Stimulated activated CD4-positive, alpha-beta T cell treated with anti-CD3 and anti-CD28 coated beads, TNF-alpha, amount 100 ng/mL, for 24 hours (primary cell): ENCODE measurements around the gene PCDHB10.
"Not testable (repeated sequence)": the region's sequence is repeated elsewhere in the genome, so short reads cannot be mapped to it uniquely, and the experiment has no call there.

Experiments used
- DNase-seq, 3 experiments: peaks; one replicate each; pipeline ENCODE4 v3.0.0-alpha.2; 2020; ENCODE audit warnings: low read depth in 3 of 3

PCDHB10 gene

DNA sequence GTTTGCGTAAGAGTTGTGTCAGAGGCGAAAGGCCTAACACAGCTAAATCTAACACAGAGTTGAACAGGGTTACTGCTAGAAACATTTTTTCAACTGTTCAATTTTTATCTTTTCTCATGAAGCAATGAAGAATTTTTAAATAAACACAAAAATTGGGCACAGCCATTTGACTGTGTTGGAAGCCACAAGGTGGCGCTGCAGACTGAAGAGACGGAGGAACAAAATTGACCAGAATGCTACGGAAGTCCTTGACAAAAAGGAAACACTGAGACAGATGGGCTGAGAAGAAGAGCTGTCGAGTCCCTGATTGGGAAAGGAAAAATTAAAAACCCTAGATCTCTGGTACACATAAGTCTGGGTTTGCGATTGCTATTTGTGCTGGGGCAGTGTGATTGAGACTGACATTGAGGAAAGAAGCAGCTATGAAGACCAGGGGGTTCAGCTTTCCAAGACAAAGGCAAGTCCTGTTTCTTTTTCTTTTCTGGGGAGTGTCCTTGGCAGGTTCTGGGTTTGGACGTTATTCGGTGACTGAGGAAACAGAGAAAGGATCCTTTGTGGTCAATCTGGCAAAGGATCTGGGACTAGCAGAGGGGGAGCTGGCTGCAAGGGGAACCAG lies 5.1 kb upstream of the PCDHB10 start, which contains the start of gene PCDHB9:
Gene PCDHB9 (plus strand): TSS at position 265 of the 616 bp plus-strand sequence. CDS start 158 bp downstream, at position 423.
- peak in 1 of 3 experiments; percentile 14 for DNase-seq

DNA sequence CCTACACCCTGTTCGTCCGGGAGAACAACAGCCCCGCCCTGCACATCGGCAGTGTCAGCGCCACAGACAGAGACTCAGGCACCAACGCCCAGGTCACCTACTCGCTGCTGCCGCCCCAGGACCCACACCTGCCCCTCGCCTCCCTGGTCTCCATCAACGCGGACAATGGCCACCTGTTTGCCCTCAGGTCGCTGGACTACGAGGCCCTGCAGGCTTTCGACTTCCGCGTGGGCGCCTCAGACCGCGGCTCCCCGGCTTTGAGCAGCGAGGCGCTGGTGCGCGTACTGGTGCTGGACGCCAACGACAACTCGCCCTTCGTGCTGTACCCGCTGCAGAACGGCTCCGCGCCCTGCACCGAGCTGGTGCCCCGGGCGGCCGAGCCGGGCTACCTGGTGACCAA lies 3.5 kb upstream of the PCDHB10 start:
- not testable (repeated sequence) for DNase-seq

DNA sequence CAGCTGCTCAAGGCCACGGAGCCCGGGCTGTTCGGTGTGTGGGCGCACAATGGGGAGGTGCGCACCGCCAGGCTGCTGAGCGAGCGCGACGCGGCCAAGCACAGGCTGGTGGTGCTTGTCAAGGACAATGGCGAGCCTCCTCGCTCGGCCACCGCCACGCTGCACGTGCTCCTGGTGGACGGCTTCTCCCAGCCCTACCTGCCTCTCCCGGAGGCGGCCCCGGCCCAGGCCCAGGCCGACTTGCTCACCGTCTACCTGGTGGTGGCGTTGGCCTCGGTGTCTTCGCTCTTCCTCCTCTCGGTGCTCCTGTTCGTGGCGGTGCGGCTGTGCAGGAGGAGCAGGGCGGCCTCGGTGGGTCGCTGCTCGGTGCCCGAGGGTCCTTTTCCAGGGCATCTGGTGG lies 3.0 kb upstream of the PCDHB10 start:
- DNase-seq: not testable (repeated sequence)

DNA sequence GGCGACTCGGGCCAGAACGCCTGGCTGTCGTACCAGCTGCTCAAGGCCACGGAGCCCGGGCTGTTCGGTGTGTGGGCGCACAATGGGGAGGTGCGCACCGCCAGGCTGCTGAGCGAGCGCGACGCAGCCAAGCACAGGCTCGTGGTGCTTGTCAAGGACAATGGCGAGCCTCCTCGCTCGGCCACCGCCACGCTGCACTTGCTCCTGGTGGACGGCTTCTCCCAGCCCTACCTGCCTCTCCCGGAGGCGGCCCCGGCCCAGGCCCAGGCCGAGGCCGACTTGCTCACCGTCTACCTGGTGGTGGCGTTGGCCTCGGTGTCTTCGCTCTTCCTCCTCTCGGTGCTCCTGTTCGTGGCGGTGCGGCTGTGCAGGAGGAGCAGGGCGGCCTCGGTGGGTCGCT lies 2.2 kb downstream of the PCDHB10 start:
- DNase-seq: not testable (repeated sequence)

DNA sequence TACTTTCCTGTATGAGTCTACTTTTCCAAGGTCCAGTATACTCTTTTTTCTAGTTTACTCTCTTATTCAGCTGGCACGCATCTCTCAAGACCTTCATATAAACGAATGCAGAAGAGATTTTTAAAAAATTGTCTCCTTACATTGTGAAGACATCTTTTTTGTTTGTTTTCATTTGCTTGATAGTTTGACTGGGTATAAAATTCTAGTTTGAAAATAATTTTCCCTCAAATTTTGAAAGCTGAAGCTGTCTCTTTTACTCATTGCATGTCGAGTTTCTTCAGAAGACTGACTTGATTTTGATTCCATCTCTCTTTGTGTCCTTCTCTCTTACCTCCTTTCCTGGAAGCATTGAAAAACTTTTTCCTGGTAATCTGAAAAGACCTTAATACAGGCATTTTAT lies 4.2 kb downstream of the PCDHB10 start:
- no peak for DNase-seq

DNA sequence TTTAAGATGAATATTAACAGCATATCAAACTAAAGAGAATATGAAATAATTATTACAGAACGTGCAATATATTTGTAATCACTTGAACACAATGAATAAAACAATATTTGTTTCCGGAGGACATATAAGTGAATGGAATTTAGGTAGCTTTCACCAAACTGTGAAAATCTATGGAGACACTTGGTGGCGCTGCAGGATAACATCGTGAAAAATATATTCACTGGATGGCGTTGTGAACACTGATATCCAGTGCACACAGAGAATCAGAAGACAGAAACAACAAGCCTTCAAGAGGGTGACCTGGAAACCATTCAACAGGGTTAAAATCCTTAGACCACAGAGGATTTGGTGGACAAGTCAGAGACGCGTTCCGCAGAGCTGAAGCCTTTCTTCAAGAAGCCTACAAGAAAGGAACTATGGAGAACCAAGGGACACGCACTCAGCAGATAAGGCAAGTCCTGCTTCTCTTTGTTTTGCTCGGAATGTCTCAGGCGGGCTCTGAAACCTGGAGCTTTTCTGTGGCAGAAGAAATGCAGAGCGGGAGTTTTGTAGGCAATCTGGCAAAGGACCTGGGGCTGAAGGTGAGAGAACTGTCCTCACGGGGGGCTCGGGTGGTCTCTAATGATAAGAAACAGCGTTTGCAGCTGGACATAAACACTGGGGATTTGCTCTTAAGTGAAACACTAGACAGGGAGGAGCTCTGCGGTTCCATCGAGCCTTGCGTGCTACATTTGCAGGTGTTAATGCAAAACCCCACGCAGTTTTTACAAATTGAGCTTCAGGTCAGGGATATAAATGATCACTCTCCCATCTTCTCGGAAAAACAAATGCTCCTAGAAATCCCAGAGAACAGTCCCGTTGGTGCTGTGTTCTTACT lies 7.4 kb downstream of the PCDHB10 start, which contains the start of gene PCDHB11:
Gene PCDHB11 (plus strand): TSS at position 269 of the 877 bp plus-strand sequence. CDS start 148 bp downstream, at position 417.
- no peak for DNase-seq

DNA sequence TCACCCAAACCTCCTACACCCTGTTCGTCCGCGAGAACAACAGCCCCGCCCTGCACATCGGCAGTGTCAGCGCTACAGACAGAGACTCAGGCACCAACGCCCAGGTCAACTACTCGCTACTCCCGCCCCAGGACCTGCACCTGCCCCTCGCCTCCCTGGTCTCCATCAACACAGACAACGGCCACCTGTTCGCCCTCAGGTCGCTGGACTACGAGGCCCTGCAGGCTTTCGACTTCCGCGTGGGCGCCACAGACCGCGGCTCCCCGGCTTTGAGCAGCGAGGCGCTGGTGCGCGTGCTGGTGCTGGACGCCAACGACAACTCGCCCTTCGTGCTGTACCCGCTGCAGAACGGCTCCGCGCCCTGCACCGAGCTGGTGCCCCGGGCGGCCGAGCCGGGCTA lies 9.0 kb downstream of the PCDHB10 start:
- DNase-seq: not testable (repeated sequence)

DNA sequence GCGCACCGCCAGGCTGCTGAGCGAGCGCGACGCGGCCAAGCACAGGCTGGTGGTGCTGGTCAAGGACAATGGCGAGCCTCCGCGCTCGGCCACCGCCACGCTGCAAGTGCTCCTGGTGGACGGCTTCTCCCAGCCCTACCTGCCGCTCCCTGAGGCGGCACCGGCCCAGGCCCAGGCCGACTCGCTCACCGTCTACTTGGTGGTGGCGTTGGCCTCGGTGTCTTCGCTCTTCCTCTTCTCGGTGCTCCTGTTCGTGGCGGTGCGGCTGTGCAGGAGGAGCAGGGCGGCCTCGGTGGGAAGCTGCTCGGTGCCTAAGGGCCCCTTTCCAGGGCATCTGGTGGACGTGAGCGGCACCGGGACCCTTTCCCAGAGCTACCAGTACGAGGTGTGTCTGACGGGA lies 9.5 kb downstream of the PCDHB10 start:
- DNase-seq: not testable (repeated sequence)

DNA sequence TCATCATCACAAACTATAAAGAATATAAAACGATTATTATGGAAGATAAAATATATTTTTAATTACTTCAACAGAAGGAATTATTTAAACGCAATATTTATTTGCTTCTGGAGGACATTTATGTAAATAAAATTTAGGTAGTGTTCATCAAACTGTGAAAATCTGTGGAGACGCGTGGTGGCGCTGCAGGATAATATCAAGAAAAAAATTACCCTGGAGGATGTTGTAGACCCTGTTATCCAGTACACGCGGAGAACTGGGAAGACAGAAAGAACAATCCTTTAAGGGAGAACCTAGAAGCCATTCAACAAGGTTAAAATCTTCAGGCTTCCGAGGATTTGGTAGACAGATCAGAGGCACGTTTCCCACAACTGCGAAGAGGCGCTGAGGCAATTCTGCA lies 16.3 kb downstream of the PCDHB10 start, which contains the start of gene PCDHB12:
Gene PCDHB12 (plus strand): TSS at position 242 of the 400 bp plus-strand sequence. CDS start 189 bp downstream, outside the sequence.
- DNase-seq: no peak

DNA sequence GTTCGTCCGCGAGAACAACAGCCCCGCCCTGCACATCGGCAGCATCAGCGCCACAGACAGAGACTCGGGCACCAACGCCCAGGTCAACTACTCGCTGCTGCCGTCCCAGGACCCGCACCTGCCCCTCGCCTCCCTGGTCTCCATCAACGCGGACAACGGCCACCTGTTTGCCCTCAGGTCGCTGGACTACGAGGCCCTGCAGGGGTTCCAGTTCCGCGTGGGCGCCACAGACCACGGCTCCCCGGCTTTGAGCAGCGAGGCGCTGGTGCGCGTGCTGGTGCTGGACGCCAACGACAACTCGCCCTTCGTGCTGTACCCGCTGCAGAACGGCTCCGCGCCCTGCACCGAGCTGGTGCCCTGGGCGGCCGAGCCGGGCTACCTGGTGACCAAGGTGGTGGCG lies 18.1 kb downstream of the PCDHB10 start:
- not testable (repeated sequence) for DNase-seq

DNA sequence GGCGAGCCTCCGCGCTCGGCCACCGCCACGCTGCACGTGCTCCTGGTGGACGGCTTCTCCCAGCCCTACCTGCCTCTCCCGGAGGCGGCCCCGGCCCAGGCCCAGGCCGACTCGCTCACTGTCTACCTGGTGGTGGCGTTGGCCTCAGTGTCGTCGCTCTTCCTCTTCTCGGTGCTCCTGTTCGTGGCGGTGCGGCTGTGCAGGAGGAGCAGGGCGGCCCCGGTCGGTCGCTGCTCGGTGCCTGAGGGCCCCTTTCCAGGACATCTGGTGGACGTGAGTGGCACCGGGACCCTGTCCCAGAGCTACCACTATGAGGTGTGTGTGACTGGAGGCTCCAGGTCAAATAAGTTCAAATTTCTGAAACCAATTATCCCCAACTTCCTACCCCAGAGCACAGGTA lies 18.7 kb downstream of the PCDHB10 start:
- DNase-seq: not testable (repeated sequence)

DNA sequence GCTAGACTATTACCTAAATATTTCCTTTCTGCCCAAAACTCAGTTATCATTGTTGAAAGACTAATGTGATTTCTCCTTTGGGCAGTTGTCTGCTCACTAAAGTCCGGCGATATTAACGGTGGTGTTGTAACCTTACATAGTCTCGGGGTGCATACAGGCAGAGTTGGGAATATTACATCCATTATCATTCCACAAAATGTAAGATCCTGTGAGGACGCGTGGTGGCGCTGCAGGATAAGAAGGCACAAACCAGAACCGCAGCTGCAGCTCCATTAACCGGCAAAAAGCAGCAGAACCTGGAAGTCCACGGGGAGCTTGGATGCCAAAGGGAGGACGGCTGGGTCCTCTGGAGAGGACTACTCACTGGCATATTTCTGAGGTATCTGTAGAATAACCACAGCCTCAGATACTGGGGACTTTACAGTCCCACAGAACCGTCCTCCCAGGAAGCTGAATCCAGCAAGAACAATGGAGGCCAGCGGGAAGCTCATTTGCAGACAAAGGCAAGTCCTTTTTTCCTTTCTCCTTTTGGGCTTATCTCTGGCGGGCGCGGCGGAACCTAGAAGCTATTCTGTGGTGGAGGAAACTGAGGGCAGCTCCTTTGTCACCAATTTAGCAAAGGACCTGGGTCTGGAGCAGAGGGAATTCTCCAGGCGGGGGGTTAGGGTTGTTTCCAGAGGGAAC lies 21.6 kb downstream of the PCDHB10 start, which contains the start of gene PCDHB13:
Gene PCDHB13 (plus strand): TSS at position 264 of the 684 bp plus-strand sequence. CDS start 205 bp downstream, at position 469.
- peak in 1 of 3 experiments; percentile 16 for DNase-seq

DNA sequence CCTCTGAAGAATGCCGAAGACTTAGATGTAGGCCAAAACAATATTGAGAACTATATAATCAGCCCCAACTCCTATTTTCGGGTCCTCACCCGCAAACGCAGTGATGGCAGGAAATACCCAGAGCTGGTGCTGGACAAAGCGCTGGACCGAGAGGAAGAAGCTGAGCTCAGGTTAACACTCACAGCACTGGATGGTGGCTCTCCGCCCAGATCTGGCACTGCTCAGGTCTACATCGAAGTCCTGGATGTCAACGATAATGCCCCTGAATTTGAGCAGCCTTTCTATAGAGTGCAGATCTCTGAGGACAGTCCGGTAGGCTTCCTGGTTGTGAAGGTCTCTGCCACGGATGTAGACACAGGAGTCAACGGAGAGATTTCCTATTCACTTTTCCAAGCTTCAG lies 22.4 kb downstream of the PCDHB10 start:
- DNase-seq: not testable (repeated sequence)

DNA sequence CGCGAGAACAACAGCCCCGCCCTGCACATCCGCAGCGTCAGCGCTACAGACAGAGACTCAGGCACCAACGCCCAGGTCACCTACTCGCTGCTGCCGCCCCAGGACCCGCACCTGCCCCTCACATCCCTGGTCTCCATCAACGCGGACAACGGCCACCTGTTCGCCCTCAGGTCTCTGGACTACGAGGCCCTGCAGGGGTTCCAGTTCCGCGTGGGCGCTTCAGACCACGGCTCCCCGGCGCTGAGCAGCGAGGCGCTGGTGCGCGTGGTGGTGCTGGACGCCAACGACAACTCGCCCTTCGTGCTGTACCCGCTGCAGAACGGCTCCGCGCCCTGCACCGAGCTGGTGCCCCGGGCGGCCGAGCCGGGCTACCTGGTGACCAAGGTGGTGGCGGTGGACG lies 23.4 kb downstream of the PCDHB10 start:
- not testable (repeated sequence) for DNase-seq

DNA sequence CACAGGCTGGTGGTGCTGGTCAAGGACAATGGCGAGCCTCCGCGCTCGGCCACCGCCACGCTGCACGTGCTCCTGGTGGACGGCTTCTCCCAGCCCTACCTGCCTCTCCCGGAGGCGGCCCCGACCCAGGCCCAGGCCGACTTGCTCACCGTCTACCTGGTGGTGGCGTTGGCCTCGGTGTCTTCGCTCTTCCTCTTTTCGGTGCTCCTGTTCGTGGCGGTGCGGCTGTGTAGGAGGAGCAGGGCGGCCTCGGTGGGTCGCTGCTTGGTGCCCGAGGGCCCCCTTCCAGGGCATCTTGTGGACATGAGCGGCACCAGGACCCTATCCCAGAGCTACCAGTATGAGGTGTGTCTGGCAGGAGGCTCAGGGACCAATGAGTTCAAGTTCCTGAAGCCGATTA lies 23.9 kb downstream of the PCDHB10 start:
- DNase-seq: not testable (repeated sequence)

DNA sequence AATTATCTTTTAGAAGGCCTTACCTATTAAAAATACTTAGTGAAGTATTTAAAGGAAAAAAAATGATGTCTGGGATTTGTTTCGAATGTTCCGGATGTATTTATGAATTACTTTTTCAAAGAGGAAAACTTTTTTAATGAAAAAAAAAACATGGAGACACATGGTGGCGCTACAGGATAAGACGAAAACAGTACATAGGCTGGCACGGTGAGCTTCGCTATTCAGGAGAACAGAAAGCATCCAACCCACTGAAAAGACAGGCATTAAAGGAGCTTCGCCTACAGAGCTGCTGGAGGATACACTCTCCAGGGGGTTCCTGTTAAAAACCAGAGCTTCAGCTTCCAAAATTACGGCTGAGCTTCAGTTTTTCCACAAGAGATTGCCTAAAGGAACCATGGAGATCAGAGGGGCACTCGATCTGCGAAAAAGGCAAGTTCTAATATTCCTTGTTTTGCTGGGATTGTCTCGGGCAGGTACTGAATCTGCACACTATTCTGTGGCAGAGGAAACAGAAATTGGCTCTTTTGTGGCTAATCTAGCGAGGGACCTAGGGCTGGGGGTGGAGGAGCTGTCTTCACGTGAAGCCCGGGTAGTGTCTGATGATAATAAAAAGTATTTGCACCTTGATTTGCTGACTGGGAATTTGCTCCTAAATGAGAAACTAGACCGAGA lies 31.1 kb downstream of the PCDHB10 start, which contains the start of gene PCDHB14:
Gene PCDHB14 (plus strand): TSS at position 232 of the 672 bp plus-strand sequence. CDS start 163 bp downstream, at position 395.
- DNase-seq: no peak

DNA sequence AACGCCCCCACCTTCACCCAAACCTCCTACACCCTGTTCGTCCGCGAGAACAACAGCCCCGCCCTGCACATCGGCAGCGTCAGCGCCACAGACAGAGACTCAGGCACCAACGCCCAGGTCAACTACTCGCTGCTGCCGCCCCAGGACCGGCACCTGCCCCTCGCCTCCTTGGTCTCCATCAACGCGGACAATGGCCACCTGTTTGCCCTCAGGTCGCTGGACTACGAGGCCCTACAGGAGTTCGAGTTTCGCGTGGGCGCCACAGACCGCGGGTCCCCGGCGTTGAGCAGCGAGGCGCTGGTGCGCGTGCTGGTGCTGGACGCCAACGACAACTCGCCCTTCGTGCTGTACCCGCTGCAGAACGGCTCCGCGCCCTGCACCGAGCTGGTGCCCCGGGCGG lies 32.7 kb downstream of the PCDHB10 start:
- not testable (repeated sequence) for DNase-seq

DNA sequence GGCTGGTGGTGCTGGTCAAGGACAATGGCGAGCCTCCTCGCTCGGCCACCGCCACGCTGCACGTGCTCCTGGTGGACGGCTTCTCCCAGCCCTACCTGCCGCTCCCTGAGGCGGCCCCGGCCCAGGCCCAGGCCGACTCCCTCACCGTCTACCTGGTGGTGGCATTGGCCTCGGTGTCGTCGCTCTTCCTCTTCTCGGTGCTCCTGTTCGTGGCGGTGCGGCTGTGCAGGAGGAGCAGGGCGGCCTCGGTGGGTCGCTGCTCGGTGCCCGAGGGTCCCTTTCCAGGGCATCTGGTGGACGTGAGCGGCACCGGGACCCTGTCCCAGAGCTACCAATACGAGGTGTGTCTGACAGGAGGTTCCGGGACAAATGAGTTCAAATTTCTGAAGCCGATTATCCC lies 33.3 kb downstream of the PCDHB10 start:
- DNase-seq: not testable (repeated sequence)

DNA sequence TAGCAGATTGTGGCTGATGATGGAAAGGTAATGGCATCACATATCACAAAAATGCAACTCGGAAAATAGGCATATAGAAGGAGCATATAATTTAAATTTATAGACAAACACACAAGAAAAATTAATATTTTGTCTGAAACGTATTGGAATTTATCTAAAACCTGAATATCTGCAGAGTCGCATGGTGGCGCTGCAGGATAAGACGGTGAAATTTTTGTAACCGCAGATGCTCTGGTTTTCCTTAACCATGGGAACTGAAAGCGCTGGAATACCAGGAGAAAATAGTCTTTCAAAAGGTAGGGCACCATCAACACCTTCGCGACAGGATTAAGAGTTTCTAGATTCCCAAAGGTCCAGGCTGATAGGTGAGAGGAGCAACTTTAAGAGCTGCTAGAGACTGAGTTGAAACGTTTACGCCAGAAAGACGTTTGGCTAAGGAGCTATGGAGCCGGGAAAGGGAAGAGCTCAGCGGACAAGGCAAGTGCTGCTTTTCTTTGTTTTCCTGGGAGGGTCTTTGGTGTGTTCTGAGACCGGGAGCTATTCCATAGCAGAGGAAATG lies 42.0 kb downstream of the PCDHB10 start:
- no peak for DNase-seq

DNA sequence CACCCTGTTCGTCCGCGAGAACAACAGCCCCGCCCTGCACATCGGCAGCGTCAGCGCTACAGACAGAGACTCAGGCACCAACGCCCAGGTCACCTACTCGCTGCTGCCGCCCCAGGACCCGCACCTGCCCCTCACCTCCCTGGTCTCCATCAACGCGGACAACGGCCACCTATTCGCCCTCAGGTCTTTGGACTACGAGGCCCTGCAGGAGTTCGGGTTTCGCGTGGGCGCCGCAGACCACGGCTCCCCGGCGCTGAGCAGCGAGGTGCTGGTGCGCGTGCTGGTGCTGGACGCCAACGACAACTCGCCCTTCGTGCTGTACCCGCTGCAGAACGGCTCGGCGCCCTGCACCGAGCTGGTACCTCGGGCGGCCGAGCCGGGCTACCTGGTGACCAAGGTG lies 43.8 kb downstream of the PCDHB10 start:
- DNase-seq: not testable (repeated sequence)
